Transverse colon (tissue), 4 donors: ENCODE measurements around the gene DNAH1. TPM values are rescaled to one million over a fixed set of nuclear protein-coding genes. Genes with fewer than 3 reads are reported as not detected.

ENCODE experiments used
- DNase-seq: peaks from one replicate; pipeline ENCODE4 v3.0.0-alpha.2; 2019
- H3K27ac ChIP-seq, 4 donors: fragments of 200-600 bp; sonication (generic); 2 replicates each; pipeline ENCODE4 v1.5.1; 2016 to 2018; ENCODE audit warnings: inconsistent platforms in 4 of 4
- H3K27me3 ChIP-seq: fragments of 200-600 bp; sonication (generic); 2 replicates; pipeline ENCODE4 v1.5.1; 2017; ENCODE audit warnings: inconsistent platforms
- H3K36me3 ChIP-seq, 4 donors: fragments of 200-600 bp; sonication (generic); 2 replicates each; pipeline ENCODE4 v1.5.1; 2017 to 2019; ENCODE audit warnings: inconsistent platforms in 4 of 4
- H3K4me1 ChIP-seq, 4 donors: fragments of 200-600 bp; sonication (generic); 2 replicates each; pipeline ENCODE4 v1.5.1; 2017 to 2020; ENCODE audit warnings: inconsistent platforms in 4 of 4
- H3K4me3 ChIP-seq, 4 donors: fragments of 200-600 bp; sonication (generic); 1 replicate in 1 of 4; 2 replicates in 3 of 4; pipeline versions ENCODE4 v1.5.1 to v1.6.1; 2017 to 2019; ENCODE audit warnings: inconsistent platforms in 4 of 4
- H3K9me3 ChIP-seq, 2 donors: fragments of 200-600 bp; sonication (generic); 2 replicates each; pipeline ENCODE4 v1.5.1; 2017 to 2019; ENCODE audit warnings: inconsistent platforms in 2 of 2
- CTCF ChIP-seq, 5 experiments: fragments of 200-600 bp in 3 of 5; fragments of 450-650 bp in 2 of 5; sonication (generic) in 3 of 5; IDR thresholded peaks; 1 replicate in 2 of 5; 2 replicates in 3 of 5; pipeline ENCODE4 v1.5.1; 2016 to 2017; ENCODE audit warnings: antibody characterized with exemption in 5 of 5, inconsistent platforms in 3 of 5, mild to moderate bottlenecking in 2 of 5, moderate library complexity in 1 of 5
- EP300 ChIP-seq: sonication (generic); formaldehyde crosslinking; IDR thresholded peaks from one replicate; pipeline ENCODE4 v1.6.1; 2017; ENCODE audit warnings: antibody characterized with exemption, low read depth
- POLR2A ChIP-seq: fragments of 450-650 bp; IDR thresholded peaks from one replicate; pipeline ENCODE4 v1.6.1; 2016; ENCODE audit warnings: antibody characterized with exemption, mild to moderate bottlenecking, moderate library complexity
- POLR2AphosphoS5 ChIP-seq, 3 donors: sonication (generic); formaldehyde crosslinking; IDR thresholded peaks; one replicate each; pipeline ENCODE4 v1.6.1; 2016; ENCODE audit warnings: antibody characterized with exemption in 3 of 3
- WGBS, 2 donors: methylation state at CpG; one replicate each; pipeline ENCODE4 v1.1.5; 2018; ENCODE audit warnings: low coverage in 1 of 2; 5-methylcytosine and 5-hydroxymethylcytosine counted together
- in situ Hi-C, 4 donors: fragments of 200-750 bp; cut with MboI; loops; one replicate each; pipeline versions ENCODE4 v1.15.0 to v1.15.1; 2017; ENCODE audit warnings: low sequenced_read_pairs in 3 of 4, low pct_ligation_motif_present in 1 of 4, low pct_unique_long_range_greater_than_20kb in 1 of 4
- intact Hi-C: fragments of 100-400 bp; cut with DNase I; formaldehyde crosslinking; loops from one replicate; pipeline ENCODE4 v1.15.1; 2023; ENCODE audit warnings: low total_unique reads
- small RNA-seq, 4 donors: library from RNA; depleted of rRNA; stranded (forward); fragments of <200 nt; gene quantifications; one replicate each; pipeline ENCODE3, GENCODE V24; 2016
- total RNA-seq, 4 donors: library from RNA; depleted of rRNA; stranded (reverse); fragments of >200 nt; gene quantifications; one replicate each; pipeline ENCODE4 v1.1.0, GENCODE V29; 2016

Gene DNAH1
- total RNA-seq, 4 donors from 2014 or later: 17.6 to 102 (median 26.3) TPM

- Histone ChIP-seq H3K27me3 (no peaks in the 10 kb centered on the region), H3K36me3 (no peaks in the 10 kb centered on the region), H3K4me3 (no peak overlapping the region), H3K4me1 (peaks cover 5 to 15% (median 9%) of the 10 kb centered on the region in 4 donors), H3K27ac (no peak overlapping the region), H3K9me3 (no peaks in the 10 kb centered on the region)
- no peak for DNase-seq
- TF ChIP-seq EP300: no peak
- TF ChIP-seq POLR2A: no peak
- TF ChIP-seq POLR2AphosphoS5 (IDR thresholded peaks at IDR 0.05): no peak
- TF ChIP-seq CTCF (IDR thresholded peaks at IDR 0.05): no peak
- in situ Hi-C loops (no loop called here), intact Hi-C loops (no loop called here)
- WGBS, 2 donors: 98% methylated on average over 4 of the region's 4 CpGs; no CpG with 5 or more reads in 1 of the 2 donors
These were observed 129.9 kb downstream of the DNAH1 start for GRCh38 chr3:52446042-52446441.

DNA sequence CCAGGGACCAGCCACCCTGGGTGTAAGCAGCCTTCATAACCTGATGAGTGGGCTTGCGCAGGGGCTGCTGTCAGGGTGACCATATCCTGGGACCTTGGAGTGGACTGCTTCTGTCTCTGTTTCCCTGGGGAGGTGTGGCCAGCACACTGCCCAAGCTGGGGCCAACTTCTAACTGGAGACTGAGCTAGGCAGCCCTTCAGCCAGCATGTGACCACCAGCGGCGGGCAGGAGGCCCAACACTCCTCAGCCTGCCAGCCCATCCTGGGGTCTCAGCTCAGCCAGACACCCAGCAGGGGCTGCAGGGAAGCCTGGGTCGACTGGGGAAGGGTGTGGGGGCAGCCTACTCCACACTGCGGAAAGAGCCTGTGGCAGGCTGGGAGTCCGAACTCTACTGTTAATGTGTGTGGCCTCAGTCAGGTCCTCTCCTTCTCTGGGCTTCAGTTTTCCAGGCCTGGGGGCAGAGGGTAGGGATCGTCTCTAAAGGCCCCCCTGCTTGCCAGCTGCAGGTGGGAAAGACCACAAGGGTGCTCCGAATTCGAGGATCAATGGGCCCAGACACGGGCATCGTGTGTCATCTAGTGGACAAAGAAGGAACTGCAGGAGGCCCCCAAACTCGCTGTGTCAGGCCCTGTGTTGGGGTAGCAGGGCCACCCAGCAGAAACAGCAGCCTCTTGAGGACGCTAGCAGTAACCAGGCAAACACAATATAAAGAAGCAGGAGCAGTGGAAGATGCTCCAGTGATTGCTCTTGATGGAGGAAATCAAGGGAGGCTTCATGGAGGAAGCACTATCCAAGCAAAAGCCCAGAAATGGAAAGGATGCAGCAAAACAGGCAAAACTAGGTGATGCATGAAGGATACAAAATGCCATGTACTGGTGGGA is 130.8 kb downstream of the DNAH1 start:
- peak; percentile 98 to 100 (median 100) for TF ChIP-seq CTCF (IDR thresholded peaks at IDR 0.05)
- no peak for TF ChIP-seq POLR2AphosphoS5 (IDR thresholded peaks at IDR 0.05)
- no peak for TF ChIP-seq EP300
- no peak for TF ChIP-seq POLR2A
- peaks cover 5 to 15% (median 9%) of the 10 kb centered on the region in 4 donors for H3K4me1 ChIP-seq
- no peak overlapping the region for H3K27ac ChIP-seq
- no peaks in the 10 kb centered on the region for H3K27me3 ChIP-seq
- H3K36me3 ChIP-seq: no peaks in the 10 kb centered on the region
- no peaks in the 10 kb centered on the region for H3K9me3 ChIP-seq
- no peak overlapping the region for H3K4me3 ChIP-seq
- WGBS, 2 donors: 39% methylated on average over 12 of the region's 13 CpGs; no CpG with 5 or more reads in 1 of the 2 donors
- in situ Hi-C loops (no loop called here), intact Hi-C loops (no loop called here)
- peak; percentile 72 for DNase-seq

GRCh38 chr3:52447512-52448355 is 131.6 kb downstream of the DNAH1 start:
- TF ChIP-seq EP300 (no peak), CTCF (IDR thresholded peaks at IDR 0.05) (no peak), POLR2AphosphoS5 (IDR thresholded peaks at IDR 0.05) (no peak), POLR2A (no peak)
- Histone ChIP-seq H3K27me3 (no peaks in the 10 kb centered on the region), H3K4me3 (no peak overlapping the region), H3K36me3 (no peaks in the 10 kb centered on the region), H3K9me3 (no peaks in the 10 kb centered on the region), H3K27ac (no peak overlapping the region), H3K4me1 (peaks cover 5 to 15% (median 9%) of the 10 kb centered on the region in 4 donors)
- in situ Hi-C loops: no loop called here
- DNase-seq: no peak
- intact Hi-C loops: no loop called here
- 73 to 83% methylated on average over 4 to 12 of the region's 12 CpGs for WGBS, 2 donors

Small RNA genes lying within 50 kb of the gene (small RNA-seq; reads per million reads assigned to genes)
- 0 to 1.4 (median 0.12) reads per million in 4 donors for gene MIR135A1
- 815 to 1,590 (median 1,225) reads per million in 4 donors for gene MIRLET7G

Other genes starting within 250 kb of the DNAH1 start
- 1 to 10 TPM in 2 of 4 donors, under 1 TPM in 1, not detected in 1; 0.80 to 3.1 (median 2.2) TPM for gene POC1A, start 161.9 kb upstream of the DNAH1 start, total RNA-seq
- 100 to 1,000 TPM in 1 of 4 donors, 10 to 100 TPM in 3; 70.1 to 101 (median 84.0) TPM for gene ALAS1, start 118.2 kb upstream of the DNAH1 start, total RNA-seq
- under 1 TPM in 1 of 4 donors, not detected in 3; 0.16 TPM for gene TLR9, start 90.7 kb upstream of the DNAH1 start, total RNA-seq
- gene TWF2, start 77.2 kb upstream of the DNAH1 start, total RNA-seq: 10 to 100 TPM; 29.9 to 82.7 (median 61.0) TPM
- gene PPM1M, start 70.6 kb upstream of the DNAH1 start, total RNA-seq: 1 to 10 TPM; 2.0 to 8.4 (median 6.2) TPM
- gene WDR82, start 37.7 kb upstream of the DNAH1 start, total RNA-seq: 10 to 100 TPM; 14.6 to 44.9 (median 40.8) TPM
- gene GLYCTK, start 28.5 kb upstream of the DNAH1 start, total RNA-seq: 100 to 1,000 TPM in 1 of 4 donors, 10 to 100 TPM in 3; 43.7 to 118 (median 73.7) TPM
- gene BAP1, start 93.7 kb downstream of the DNAH1 start, total RNA-seq: 100 to 1,000 TPM in 2 of 4 donors, 10 to 100 TPM in 2; 61.8 to 588 (median 92.6) TPM
- gene PHF7, start 94.3 kb downstream of the DNAH1 start, total RNA-seq: 10 to 100 TPM in 3 of 4 donors, 1 to 10 TPM in 1; 6.0 to 24.2 (median 16.4) TPM
- gene SEMA3G, start 128.8 kb downstream of the DNAH1 start, total RNA-seq: 10 to 100 TPM in 1 of 4 donors, 1 to 10 TPM in 3; 1.2 to 21.7 (median 2.3) TPM
- gene TNNC1, start 137.7 kb downstream of the DNAH1 start, total RNA-seq: 10 to 100 TPM in 1 of 4 donors, 1 to 10 TPM in 1, not detected in 2; 7.1 to 10.4 TPM
- 100 to 1,000 TPM in 2 of 4 donors, 10 to 100 TPM in 2; 72.0 to 137 (median 98.6) TPM for gene NISCH, start 139.3 kb downstream of the DNAH1 start, total RNA-seq
- gene STAB1, start 179.0 kb downstream of the DNAH1 start, total RNA-seq: 100 to 1,000 TPM in 1 of 4 donors, 10 to 100 TPM in 3; 42.6 to 152 (median 70.3) TPM
- 10 to 100 TPM in 2 of 4 donors, 1 to 10 TPM in 1, not detected in 1; 5.5 to 16.7 (median 14.9) TPM for gene NT5DC2, start 217.5 kb downstream of the DNAH1 start, total RNA-seq
- 10 to 100 TPM in 1 of 4 donors, 1 to 10 TPM in 2, not detected in 1; 2.6 to 22.1 (median 4.0) TPM for gene UQCC5, start 220.3 kb downstream of the DNAH1 start, total RNA-seq